Loucy (cell line): ENCODE measurements around the gene CDH4.

Source experiments
- EZH2phosphoT487 ChIP-seq: fragments of 200-600 bp; IDR thresholded peaks from 2 replicates; pipeline ENCODE4 v1.6.1; 2018; ENCODE audit warnings: antibody characterized with exemption, mild to moderate bottlenecking, moderate library complexity, borderline replicate concordance
- TF ChIP-seq, protein P1 (sequence below): fragments of 200-600 bp; sonication (generic); conservative IDR thresholded peaks from 2 replicates; pipeline ENCODE4 v1.5.1; 2014; ENCODE audit warnings: mild to moderate bottlenecking, antibody characterized with exemption, low read length

DNA sequence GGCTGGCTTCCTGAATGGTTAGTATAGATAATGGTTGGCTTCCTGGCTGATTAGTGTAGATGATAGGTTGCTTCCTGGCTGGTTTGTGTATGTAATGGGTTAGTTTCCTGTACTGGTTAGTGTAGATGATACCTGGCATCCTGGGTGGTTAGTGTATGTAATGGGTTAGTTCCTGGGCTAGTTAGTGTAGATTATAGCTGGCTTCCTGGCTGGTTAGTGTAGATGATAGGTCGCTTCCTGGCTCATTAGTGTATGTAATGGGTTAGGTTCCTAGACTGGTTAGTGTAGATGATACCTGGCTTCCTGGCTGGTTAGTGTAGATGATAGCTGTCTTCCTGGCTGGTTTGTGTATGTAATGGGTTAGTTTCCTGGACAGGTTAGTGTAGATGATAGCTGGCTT, 613.3 kb downstream of the CDH4 start:
- TF ChIP-seq, protein P1, sequence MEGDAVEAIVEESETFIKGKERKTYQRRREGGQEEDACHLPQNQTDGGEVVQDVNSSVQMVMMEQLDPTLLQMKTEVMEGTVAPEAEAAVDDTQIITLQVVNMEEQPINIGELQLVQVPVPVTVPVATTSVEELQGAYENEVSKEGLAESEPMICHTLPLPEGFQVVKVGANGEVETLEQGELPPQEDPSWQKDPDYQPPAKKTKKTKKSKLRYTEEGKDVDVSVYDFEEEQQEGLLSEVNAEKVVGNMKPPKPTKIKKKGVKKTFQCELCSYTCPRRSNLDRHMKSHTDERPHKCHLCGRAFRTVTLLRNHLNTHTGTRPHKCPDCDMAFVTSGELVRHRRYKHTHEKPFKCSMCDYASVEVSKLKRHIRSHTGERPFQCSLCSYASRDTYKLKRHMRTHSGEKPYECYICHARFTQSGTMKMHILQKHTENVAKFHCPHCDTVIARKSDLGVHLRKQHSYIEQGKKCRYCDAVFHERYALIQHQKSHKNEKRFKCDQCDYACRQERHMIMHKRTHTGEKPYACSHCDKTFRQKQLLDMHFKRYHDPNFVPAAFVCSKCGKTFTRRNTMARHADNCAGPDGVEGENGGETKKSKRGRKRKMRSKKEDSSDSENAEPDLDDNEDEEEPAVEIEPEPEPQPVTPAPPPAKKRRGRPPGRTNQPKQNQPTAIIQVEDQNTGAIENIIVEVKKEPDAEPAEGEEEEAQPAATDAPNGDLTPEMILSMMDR = no peak
- no peak for TF ChIP-seq EZH2phosphoT487
